ENCODE results near the gene RPH3AL. TPM values are rescaled to one million over a fixed set of nuclear protein-coding genes. Genes with fewer than 3 reads are reported as not detected.

RPH3AL gene
- total RNA-seq, 1 experiment from 2014 or later, result 2.8 TPM

GRCh38 chr17:338442-339192 lies 14.0 kb downstream of the RPH3AL start:
- peak; percentile 62 for DNase-seq
- no peaks in the 10 kb centered on the region for H3K36me3 ChIP-seq (replicated peaks; ENCODE audit: control insufficient read depth, insufficient read depth, low read length)
- H3K4me3 ChIP-seq (ENCODE audit: insufficient read depth, low read depth, low read length), result no peak overlapping the region
- peaks cover 5% of the 10 kb centered on the region; the same call in 1 of the 2 replicates for H3K27me3 ChIP-seq (ENCODE audit: control insufficient read depth, insufficient read depth, low read length)

GRCh38 chr17:337866-338265 lies 14.7 kb downstream of the RPH3AL start:
- no peak for DNase-seq

GRCh38 chr17:337453-337852 lies 15.2 kb downstream of the RPH3AL start:
- Histone ChIP-seq H3K27me3 (ENCODE audit: control insufficient read depth, insufficient read depth, low read length) (peaks cover 5% of the 10 kb centered on the region; the same call in 1 of the 2 replicates), H3K36me3 (replicated peaks; ENCODE audit: control insufficient read depth, insufficient read depth, low read length) (no peaks in the 10 kb centered on the region), H3K4me3 (ENCODE audit: insufficient read depth, low read depth, low read length) (no peak overlapping the region)
- DNase-seq, result peak; percentile 41

More at GRCh38 chr17:337866-338265, 14.7 kb downstream of the RPH3AL start:
- Histone ChIP-seq H3K36me3 (replicated peaks; ENCODE audit: control insufficient read depth, insufficient read depth, low read length) (no peaks in the 10 kb centered on the region), H3K27me3 (ENCODE audit: control insufficient read depth, insufficient read depth, low read length) (peaks cover 5% of the 10 kb centered on the region; the same call in 1 of the 2 replicates), H3K4me3 (ENCODE audit: insufficient read depth, low read depth, low read length) (no peak overlapping the region)

DNA sequence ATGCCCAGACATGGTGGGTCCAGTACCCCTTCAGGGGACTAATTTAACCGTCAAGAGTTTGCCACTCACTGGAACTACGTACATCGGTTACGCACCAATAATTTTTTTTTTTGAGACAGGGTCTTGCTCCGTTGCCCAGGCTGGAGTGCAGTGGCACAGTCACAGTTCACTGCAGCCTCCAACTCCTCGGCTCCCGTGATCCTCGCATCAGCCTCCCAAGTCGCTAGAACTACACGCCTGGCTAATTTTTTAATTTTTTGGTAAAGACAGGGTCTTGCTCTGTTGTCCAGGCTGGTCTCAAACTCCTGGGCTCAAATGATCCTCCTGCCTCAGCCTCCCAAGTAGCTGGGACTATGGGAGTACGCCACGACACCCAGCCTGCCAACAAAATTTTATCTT lies 15.6 kb downstream of the RPH3AL start:
- H3K36me3 ChIP-seq (replicated peaks; ENCODE audit: control insufficient read depth, insufficient read depth, low read length), result no peaks in the 10 kb centered on the region
- peaks cover 5% of the 10 kb centered on the region; the same call in 1 of the 2 replicates for H3K27me3 ChIP-seq (ENCODE audit: control insufficient read depth, insufficient read depth, low read length)
- H3K4me3 ChIP-seq (ENCODE audit: insufficient read depth, low read depth, low read length), result no peak overlapping the region
- DNase-seq, result no peak

GRCh38 chr17:336110-337021 lies 16.2 kb downstream of the RPH3AL start:
- peak; percentile 80 for DNase-seq
- Histone ChIP-seq H3K27me3 (ENCODE audit: control insufficient read depth, insufficient read depth, low read length) (peaks cover 5% of the 10 kb centered on the region; the same call in 1 of the 2 replicates), H3K4me3 (ENCODE audit: insufficient read depth, low read depth, low read length) (no peak overlapping the region)

GRCh38 chr17:335691-336090 lies 16.9 kb downstream of the RPH3AL start:
- Histone ChIP-seq H3K36me3 (replicated peaks; ENCODE audit: control insufficient read depth, insufficient read depth, low read length) (no peaks in the 10 kb centered on the region), H3K4me3 (ENCODE audit: insufficient read depth, low read depth, low read length) (no peak overlapping the region), H3K27me3 (ENCODE audit: control insufficient read depth, insufficient read depth, low read length) (peaks cover 5% of the 10 kb centered on the region; the same call in 1 of the 2 replicates)
- peak; percentile 89 for DNase-seq

More at GRCh38 chr17:336110-337021, 16.2 kb downstream of the RPH3AL start:
- no peaks in the 10 kb centered on the region for H3K36me3 ChIP-seq (replicated peaks; ENCODE audit: control insufficient read depth, insufficient read depth, low read length)

- no peaks in the 10 kb centered on the region for H3K36me3 ChIP-seq (replicated peaks; ENCODE audit: control insufficient read depth, insufficient read depth, low read length)
- peaks cover 5% of the 10 kb centered on the region; the same call in 1 of the 2 replicates for H3K27me3 ChIP-seq (ENCODE audit: control insufficient read depth, insufficient read depth, low read length)
- DNase-seq, result peak; percentile 64
- no peak overlapping the region for H3K4me3 ChIP-seq (ENCODE audit: insufficient read depth, low read depth, low read length)
Measured at GRCh38 chr17:334974-335481, 17.6 kb downstream of the RPH3AL start.

GRCh38 chr17:333626-334396 lies 18.8 kb downstream of the RPH3AL start:
- DNase-seq, result peak; percentile 95

DNA sequence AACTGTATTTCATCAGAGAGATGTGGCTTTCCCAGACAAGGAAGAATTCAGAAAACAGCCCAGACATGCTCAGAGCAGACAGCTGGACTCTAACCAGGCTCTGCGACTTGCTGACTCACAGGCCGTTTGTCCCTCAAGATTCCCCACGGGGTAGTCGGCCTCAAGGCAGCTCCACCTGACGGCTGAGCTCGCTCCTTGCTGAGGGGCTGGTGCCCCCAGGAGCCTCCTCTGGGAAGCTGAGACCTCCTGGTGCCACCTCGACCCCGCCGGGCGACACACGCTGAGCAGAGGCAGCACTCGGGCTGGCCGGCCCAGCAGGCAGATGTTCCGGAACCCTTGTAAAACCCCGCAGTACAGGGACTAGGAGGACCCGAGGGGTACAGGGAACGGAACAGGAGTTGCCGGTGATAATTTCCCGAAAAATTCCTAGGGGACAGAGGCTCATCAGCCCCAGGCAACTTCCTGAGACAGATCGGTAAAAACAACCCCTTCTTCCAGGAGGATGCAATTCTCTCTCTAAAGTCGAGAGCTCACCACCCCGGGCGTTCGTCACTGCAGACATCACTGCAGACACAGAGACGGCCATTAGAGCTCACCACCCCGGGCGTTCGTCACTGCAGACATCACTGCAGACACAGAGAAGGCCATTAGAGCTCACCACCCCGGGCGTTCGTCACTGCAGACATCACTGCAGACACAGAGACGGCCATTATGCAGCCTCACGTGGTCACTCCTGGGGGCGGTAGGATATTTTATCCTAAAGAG lies 19.9 kb downstream of the RPH3AL start:
- Histone ChIP-seq H3K27me3 (ENCODE audit: control insufficient read depth, insufficient read depth, low read length) (peaks cover 5% of the 10 kb centered on the region; the same call in 1 of the 2 replicates), H3K4me3 (ENCODE audit: insufficient read depth, low read depth, low read length) (no peak overlapping the region), H3K36me3 (replicated peaks; ENCODE audit: control insufficient read depth, insufficient read depth, low read length) (no peaks in the 10 kb centered on the region)
- DNase-seq, result no peak

More at GRCh38 chr17:333626-334396, 18.8 kb downstream of the RPH3AL start:
- Histone ChIP-seq H3K4me3 (ENCODE audit: insufficient read depth, low read depth, low read length) (no peak overlapping the region), H3K27me3 (ENCODE audit: control insufficient read depth, insufficient read depth, low read length) (peaks cover 5% of the 10 kb centered on the region; the same call in 1 of the 2 replicates), H3K36me3 (replicated peaks; ENCODE audit: control insufficient read depth, insufficient read depth, low read length) (no peaks in the 10 kb centered on the region)

DNA sequence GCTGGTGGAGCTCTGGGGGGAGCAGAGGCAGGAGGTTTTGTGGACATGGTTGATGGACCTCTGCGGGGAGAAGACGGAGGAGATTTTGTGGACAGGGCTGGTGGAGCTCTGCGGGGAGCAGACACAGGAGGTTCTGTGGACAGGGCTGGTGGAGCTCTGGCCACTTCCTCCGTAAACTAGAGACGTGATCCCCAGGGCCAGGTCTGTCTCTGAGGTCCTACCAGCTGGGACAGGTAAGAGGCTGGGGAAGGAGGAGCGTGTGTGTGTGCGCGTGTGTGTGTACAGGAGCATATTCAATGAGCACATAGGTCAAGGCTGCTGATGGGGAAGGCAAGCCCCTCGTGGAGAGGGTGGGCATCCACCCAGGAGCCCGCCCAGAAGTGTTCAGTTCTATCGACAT lies 20.6 kb downstream of the RPH3AL start:
- Histone ChIP-seq H3K36me3 (replicated peaks; ENCODE audit: control insufficient read depth, insufficient read depth, low read length) (no peaks in the 10 kb centered on the region), H3K27me3 (ENCODE audit: control insufficient read depth, insufficient read depth, low read length) (peaks cover 5% of the 10 kb centered on the region; the same call in 1 of the 2 replicates), H3K4me3 (ENCODE audit: insufficient read depth, low read depth, low read length) (no peak overlapping the region)
- DNase-seq, result no peak

- Histone ChIP-seq H3K4me3 (ENCODE audit: insufficient read depth, low read depth, low read length) (no peak overlapping the region), H3K36me3 (replicated peaks; ENCODE audit: control insufficient read depth, insufficient read depth, low read length) (no peaks in the 10 kb centered on the region), H3K27me3 (ENCODE audit: control insufficient read depth, insufficient read depth, low read length) (peaks cover 3% of the 10 kb centered on the region; the same call in 1 of the 2 replicates)
- no peak for DNase-seq
Measured at GRCh38 chr17:330993-331701, 21.5 kb downstream of the RPH3AL start.

- DNase-seq, result no peak
- H3K4me3 ChIP-seq (ENCODE audit: insufficient read depth, low read depth, low read length), result no peak overlapping the region
- H3K27me3 ChIP-seq (ENCODE audit: control insufficient read depth, insufficient read depth, low read length), result no peaks in the 10 kb centered on the region; the same call in 1 of the 2 replicates
- H3K36me3 ChIP-seq (replicated peaks; ENCODE audit: control insufficient read depth, insufficient read depth, low read length), result no peaks in the 10 kb centered on the region
Measured at GRCh38 chr17:329784-330420, 22.7 kb downstream of the RPH3AL start.

Data from H7 (cell line).